HL-60 (cell line): ENCODE measurements around the gene E4F1.

ENCODE experiments used
- DNase-seq, 2 experiments: peaks; one replicate each; pipeline ENCODE4 v3.0.0-alpha.2; 2010 to 2020; ENCODE audit warnings: low read depth in 1 of 2, low spot score in 1 of 2
- H3K27ac ChIP-seq: fragments of 250-450 bp; sonication (Bioruptor Pico); replicated peaks from 2 replicates; pipeline ENCODE4 v1.5.1; 2020; ENCODE audit warnings: mild to moderate bottlenecking, moderate library complexity
- H3K27me3 ChIP-seq: fragments of 250-450 bp; sonication (Bioruptor Pico); 2 replicates; pipeline ENCODE4 v1.5.1; 2021; ENCODE audit warnings: mild to moderate bottlenecking, moderate library complexity; ENCODE audit not compliant: insufficient read depth, poor library complexity, severe bottlenecking
- H3K4me3 ChIP-seq: replicated peaks from 2 replicates; pipeline ENCODE4 v1.5.1; 2011; ENCODE audit warnings: mild to moderate bottlenecking, control low read depth, low read length; ENCODE audit not compliant: insufficient read depth
- CTCF ChIP-seq: IDR thresholded peaks from one replicate; pipeline ENCODE4 v1.5.1; 2011; ENCODE audit warnings: low read length, control low read depth, inconsistent platforms; ENCODE audit not compliant: insufficient read depth
- GABPA ChIP-seq: IDR thresholded peaks from 2 replicates; pipeline ENCODE4 v1.6.1; 2012; ENCODE audit warnings: low read depth
- POLR2AphosphoS5 ChIP-seq: IDR thresholded peaks from 2 replicates; pipeline ENCODE4 v1.6.1; 2012; ENCODE audit warnings: low read depth
- REST ChIP-seq: IDR thresholded peaks from 2 replicates; pipeline ENCODE4 v1.6.1; 2012; ENCODE audit warnings: low read depth; ENCODE audit not compliant: insufficient replicate concordance
- SPI1 ChIP-seq: IDR thresholded peaks from 2 replicates; pipeline ENCODE4 v1.6.1; 2012; ENCODE audit warnings: low read depth, mild to moderate bottlenecking, borderline replicate concordance

Gene E4F1

DNA sequence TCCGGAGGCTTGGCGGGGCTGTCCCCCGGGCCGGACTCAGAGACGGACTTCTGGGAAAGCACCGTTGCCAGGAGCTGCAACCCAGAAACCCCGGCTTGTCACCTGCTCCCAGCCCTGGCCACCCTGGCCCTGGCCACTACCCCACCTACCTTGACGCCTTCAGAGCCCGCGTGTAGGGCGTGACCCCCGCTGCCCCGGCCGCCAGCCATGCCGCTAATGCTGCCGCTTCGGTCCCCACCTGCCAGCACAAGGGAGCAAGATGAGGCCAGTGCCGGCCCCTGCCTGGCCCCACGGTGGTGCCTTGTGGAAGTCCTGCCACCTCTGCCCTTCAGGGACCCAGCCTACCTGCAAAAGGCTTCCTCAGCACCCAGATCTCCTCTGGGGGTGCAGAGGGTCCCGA, 38.4 kb upstream of the E4F1 start:
- no peak for TF ChIP-seq GABPA
- Histone ChIP-seq H3K27ac (no peak overlapping the region), H3K4me3 (no peak overlapping the region), H3K27me3 (peaks cover 3% of the 10 kb centered on the region)
- no peak for DNase-seq

- Histone ChIP-seq H3K27ac (no peak overlapping the region), H3K4me3 (no peak overlapping the region), H3K27me3 (peaks cover 3% of the 10 kb centered on the region)
- DNase-seq = no peak
- TF ChIP-seq REST (no peak), POLR2AphosphoS5 (no peak), GABPA (no peak), SPI1 (no peak), CTCF (no peak)
These were observed 37.3 kb upstream of the E4F1 start for GRCh38 chr16:2186064-2186463.

DNA sequence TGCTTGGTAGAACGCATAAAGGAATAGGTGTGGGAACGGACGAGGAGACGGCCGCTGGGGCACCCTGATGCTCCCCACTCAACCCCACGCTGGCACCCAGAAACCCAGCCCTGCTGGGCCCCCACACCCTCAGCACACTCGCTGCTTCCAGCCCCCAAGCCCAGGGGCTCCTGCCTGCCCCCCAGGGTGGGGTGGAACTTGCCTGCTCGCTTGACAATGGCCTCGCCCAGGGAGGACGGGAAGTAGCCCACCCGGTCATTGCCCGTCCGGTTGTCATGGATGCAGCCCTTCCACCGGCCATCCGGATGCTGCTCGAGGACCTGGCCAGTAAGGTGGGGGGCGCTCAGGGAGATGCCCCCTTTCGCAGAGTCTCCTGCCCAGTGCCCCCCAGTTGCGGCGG, 36.9 kb upstream of the E4F1 start:
- Histone ChIP-seq H3K27ac (no peak overlapping the region), H3K4me3 (no peak overlapping the region), H3K27me3 (peaks cover 3% of the 10 kb centered on the region)
- TF ChIP-seq GABPA = no peak
- no peak for TF ChIP-seq POLR2AphosphoS5
- no peak for DNase-seq

- H3K4me3 ChIP-seq = no peak overlapping the region
- no peak for DNase-seq
- TF ChIP-seq POLR2AphosphoS5 (no peak), CTCF (no peak), SPI1 (no peak), REST (no peak), GABPA (no peak)
- H3K27me3 ChIP-seq = peaks cover 3% of the 10 kb centered on the region
- no peak overlapping the region for H3K27ac ChIP-seq
These were observed 36.2 kb upstream of the E4F1 start for GRCh38 chr16:2187212-2187611.

GRCh38 chr16:2188395-2188794, 35.0 kb upstream of the E4F1 start:
- TF ChIP-seq POLR2AphosphoS5 (no peak), REST (no peak), SPI1 (no peak), GABPA (no peak)
- no peak for DNase-seq
- Histone ChIP-seq H3K4me3 (no peak overlapping the region), H3K27me3 (peaks cover 3% of the 10 kb centered on the region), H3K27ac (no peak overlapping the region)
